NCI-H2107 (cell line): Measurements from ENCODE around the gene KIF26B.

ENCODE experiments used
- DNase-seq: peaks from one replicate; lab custom pipeline; 2025; lab: John Stamatoyannopoulos, UW

The KIF26B gene

DNA sequence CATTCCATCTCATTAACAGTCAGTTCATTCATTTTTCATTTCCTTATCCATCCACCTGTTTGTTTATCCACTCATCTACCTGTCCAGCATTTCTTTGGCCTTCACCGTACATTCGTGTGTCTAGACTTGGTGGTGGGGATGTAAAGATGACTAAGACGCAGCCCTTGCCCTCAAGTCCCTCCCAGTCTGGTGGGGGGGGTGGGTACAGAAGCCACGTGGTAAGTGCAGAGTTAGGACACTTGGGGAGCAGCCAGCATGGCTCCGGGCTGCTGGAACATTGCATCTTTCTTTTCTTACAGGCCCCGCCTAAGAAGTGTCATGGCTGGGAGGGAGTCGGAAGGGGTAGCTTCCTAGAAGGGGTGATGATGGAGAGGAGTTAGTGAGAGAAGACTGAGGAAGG is 17.2 kb downstream of the KIF26B start:
- no peak for DNase-seq

DNA sequence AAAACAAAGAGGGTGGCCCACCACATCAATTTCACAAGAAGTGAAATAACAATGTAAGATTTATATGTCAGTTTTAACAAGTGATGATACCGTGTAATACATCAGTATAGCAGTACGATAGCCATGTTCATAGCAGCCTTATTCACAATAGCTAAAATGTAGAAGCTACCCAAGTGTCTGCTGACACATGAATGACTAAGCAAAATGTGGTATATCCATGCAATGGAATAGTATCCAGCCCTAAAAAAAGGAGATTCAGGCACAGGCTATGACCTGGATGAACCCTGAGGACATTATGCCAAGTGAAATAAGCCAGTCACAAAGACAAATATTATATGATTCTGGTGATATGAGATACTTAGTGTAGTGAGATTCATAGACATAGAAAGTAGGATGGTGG is 18.0 kb downstream of the KIF26B start:
- no peak for DNase-seq

DNA sequence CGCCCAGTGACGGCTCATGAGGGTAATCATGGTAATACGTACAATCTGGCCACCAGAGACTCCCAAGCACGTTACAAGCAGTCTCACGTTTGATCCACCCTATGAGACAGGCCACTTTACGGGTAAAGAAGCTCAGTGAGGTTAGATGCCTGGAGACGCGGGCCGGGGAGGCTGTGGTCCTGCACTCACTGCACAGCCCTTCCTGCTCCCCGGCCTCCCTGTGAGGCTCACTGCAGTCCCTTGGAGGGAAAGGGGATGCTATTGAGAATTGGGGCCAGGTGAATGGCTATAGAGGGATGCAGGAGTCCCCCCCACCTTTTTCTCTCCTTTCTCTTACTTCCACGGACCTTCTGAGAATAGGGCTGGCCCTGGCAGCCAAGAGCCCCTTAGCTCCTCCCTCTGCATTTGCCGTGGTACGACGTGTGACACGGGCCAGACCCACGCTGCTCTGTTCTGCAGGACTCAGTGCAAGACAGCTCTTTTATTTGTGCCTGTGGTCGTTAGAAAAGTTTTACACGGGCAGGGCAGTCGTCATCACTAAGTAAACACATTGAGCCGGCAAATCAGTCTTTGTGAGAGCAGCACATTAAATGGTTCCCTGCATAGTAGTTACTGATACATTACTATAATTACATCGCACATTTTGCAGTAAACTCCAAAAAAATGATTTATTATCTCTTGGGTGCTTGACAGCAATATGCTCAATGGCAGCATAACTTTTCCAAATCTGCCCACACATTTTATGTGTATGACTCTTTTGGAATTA is 18.8 kb downstream of the KIF26B start:
- no peak for DNase-seq

DNA sequence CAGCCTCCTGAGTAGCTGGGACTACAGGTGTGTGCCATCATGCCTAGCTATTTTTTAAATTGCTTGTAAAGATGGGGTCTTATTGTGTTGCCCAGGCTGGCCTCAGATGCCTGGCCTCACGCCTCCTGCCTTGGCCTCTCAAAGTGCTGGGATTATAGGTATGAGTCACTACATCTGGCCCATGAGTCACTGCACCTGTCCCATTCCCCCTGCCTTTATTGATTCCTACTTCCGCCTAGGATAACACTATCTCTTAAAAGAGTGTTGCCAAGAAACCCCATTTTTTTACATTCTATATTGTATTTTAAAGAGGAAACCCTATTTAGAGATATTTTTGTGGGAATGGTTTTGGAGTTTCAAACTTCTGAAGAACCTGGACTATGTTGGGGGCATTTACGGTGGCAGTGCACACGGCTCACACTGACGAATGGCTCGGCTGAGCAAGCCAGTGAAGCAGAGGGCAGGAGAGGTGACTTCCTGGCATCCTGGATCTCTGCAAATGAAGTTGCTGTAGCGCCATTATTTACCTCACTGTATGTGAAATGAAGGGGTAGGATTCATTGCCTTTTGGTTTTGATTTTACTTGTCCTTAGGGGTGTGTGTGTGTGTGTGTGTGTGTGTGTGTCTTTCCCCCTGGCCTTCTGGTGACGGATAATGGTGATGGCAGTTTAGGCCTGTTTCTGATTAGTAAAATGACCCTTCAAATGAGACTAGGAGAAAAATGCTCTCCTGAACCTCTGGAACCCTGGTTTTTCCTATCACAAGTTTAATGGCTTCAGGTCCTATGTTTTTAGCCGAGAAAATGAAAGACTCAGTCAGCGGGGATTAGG is 22.5 kb downstream of the KIF26B start:
- DNase-seq: no peak

DNA sequence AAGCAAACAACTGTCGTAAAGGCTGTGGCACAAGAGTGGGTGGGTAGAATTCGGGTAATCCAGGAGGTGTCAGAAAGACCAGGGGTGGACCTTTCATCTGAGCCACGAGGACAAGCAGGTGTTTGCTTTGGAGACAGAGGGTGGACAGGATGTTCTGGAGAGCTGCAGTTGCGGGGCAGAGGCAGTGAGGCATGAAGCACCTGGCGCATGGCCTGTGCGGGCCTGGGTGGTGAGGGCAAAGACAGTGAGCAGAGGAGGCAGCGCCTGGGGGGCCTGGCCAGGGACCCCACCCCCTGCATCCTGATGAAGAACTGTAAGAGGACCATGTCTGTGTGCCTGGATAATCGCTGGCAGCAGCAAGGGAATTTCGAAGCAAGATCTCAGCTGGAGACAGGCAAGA is 24.9 kb downstream of the KIF26B start:
- no peak for DNase-seq

DNA sequence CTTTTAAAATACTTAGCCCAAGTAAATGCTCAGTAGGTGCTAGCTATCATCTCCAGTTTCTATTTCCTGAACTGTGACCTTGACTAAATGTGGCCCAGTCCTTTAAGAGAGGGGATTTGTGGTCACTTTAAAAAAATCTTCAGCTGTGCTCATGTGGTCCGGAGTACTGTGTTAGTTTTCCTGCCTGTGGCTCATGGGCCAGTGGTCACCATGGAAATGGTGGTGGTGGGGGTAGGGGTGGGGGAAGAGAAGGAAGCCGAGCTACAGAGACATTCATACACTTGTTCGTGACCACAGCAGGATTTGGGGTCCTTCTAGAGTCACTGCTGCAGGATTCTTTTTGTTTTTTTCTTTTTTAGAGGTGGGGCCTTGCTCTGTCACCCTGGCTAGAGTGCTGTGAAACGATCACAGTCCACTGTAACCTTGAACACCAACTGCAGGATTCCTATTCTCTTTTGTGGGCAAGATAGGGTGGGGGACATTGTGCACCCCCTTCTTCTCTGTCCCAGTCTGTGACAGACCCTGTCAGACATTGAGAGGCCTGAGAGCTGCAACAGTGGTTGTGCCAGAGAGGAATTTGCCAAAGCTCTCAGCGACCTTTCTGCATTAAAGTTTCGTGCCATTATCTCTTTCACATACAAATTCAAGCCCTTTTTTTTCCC is 25.8 kb downstream of the KIF26B start:
- DNase-seq: no peak

DNA sequence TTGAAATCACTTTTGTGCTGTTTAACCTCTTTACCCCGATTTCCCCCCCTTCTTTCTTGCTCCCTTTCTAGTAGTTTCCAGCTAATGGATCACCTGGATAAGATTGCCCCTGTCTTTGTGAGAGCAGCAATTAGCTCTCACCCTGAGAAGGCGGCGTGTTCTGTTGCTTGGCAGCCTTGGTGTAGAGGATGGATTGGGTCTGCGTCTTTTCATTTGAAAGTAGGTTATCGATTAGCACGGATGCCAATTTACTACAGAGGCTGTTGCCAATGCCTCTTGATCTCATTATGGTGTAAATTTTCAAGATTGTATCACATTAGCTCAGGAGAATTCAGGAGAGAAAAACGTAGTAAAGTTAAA is 26.4 kb downstream of the KIF26B start:
- no peak for DNase-seq

DNA sequence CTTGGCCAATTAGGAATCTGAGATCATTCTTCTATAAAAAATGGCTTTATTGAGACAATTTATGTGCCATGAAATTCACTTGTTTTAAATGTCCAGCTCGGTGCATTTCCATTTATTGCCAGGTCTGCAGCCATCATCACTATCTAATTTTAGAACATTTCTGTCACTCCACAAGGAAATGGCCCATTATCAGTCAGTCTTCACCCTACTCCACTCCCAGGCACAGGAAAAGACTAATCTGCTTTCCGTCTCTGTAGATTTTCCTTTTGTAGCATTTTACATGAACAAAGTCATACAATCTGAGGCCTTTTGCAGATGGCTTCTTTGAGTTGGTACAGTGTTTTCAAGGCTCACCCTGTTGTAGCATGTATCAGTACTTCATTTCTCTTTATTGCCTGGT is 27.2 kb downstream of the KIF26B start:
- DNase-seq: no peak

DNA sequence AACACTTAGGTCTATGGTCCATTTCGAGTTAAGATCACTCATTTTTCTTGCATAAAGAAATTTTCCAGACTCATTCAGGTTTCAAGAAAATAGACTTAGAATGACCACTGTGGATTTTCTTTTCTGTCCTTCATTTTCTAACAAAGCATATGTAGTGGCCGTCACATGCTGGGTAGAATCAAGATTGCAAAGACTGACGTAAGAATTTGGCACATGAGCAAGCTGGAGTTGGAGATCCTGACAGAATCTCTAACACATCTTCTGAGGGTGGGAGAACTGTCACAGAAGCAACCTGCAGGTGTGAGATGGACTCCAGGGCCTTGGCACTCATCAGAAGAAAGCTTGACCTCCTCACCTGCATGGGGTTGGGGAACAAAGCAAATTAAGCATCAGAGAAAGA is 28.6 kb downstream of the KIF26B start:
- DNase-seq: no peak

DNA sequence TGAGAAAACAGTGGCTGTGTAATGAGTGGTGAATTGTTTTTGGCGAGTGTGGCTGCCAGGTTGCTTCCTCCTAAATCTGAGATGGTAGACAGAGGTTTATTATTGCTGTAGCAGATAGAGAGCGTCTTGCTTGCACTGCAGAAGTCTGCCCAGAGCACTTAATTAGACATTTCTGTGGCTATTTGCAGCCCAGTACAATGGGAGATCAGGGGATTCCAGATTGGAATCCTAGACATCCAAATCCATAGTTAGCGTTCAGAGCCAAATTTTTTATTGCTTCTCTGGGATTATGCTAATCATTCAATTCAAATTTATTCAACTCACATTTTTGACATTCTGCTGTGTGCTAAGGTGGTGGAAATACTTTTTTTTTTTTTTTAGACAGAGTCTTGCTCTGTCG is 30.0 kb downstream of the KIF26B start:
- no peak for DNase-seq

DNA sequence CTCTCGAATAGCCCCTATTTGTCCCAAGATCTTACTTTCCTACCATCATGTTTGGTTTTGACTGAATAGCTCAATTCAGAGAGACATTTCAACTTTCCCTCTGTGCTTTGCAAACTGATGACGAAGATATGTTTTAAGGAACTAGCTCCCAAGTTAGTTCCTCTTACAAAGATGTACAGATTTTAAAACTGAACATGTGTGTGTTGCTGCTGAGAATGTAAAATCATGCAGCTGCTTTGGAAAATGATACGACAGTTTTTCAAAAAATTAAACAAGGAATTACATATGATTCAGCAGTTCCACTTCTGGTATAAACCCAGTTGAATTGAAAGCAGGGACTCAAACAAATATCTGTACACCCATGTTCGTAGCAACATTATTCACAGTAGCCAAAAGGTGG is 33.6 kb downstream of the KIF26B start:
- no peak for DNase-seq

DNA sequence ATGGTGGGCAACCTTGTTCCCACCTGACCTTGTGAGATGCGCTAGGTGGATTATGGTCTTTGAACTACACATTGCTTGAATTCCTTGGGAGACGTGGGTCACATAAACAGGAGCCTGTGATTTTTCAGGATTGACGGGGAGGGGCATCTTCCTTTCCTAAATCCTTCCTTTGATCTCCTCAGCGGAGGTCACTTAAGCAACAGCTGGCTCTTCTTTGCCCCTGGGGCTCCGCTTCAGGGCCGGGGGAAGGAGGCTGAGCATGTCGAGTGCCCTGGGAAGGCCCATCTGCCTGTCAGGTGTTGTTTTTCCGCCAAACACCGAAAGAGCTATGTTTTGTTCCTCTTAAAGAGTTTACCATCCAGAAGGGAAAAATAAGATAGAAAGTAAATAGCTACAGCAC is 40.6 kb downstream of the KIF26B start:
- DNase-seq: no peak

DNA sequence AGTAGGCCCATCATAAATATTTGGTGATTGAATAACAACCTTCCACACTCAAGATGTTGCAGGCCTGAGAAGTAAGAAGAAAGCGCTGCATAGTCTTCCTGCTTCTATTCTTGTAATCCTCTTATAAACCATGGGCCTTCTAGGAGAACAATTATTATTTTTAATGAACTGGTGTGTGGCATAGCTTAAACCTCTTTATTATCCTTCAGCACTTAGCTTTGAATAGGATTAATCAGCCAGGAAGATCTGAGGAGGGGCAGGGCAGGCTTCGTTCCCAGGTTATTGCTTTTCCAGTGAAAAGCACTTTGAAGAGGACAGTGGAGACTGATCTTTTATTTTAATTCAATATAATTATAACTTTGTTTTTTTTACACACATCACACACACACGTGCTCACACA is 42.3 kb downstream of the KIF26B start:
- DNase-seq: no peak

DNA sequence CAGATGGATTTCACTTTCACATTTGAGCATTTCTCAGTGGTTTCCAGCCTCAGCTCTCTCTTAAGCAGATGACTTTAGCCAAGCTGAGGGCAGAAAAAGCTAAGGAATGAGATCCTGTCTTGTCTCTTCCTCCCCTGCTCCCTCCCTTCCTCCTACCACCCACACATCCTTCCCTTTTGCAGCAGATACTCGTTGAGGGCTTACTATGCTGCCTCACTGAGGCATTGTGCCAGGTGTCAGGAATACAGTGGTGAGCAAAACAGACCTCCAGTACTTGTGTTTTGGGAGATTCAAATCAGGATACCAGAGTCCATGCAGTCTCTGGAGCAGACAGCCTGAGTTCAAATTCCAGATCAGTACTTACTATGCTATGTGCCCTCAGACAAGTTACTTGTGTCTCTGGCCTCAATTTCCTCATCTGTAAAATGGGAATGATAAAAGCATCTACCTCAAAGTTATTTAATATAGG is 43.2 kb downstream of the KIF26B start:
- no peak for DNase-seq

DNA sequence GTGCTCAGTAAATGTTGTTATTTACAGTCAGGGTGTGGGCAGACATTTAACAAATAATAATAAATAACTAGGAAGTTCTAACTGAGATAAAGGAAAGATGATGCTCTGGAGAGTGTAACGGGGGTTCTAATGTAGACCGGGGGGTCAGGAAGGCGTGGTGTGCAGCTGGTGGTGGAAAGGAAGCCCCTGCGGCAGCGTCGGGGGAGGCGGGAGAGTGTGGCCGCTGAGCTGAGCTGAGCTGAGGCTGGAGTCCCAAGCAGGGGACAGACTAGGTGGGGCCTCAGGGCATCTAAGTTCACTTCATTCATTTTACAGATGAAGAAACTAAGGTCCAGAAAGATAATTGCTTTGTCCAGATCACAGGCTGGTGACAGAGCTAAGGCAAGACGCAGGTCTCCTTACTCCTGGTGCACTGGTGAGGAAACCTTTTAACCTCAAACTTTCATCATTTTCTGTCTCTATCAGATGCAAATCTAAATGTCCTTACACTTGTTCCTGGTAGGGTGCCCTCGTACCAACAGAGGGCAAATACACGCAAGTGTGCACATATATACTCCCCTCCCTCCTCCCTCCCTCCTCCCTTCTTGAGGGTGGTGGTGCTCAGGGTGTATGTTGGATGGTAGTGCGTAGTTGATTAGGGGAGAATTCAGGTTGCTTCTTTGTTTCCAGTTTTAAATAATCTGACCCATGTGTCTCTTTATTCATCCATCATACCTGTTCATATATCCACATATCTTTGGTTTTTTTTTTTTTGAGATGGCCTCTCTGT is 44.1 kb downstream of the KIF26B start:
- DNase-seq: no peak

DNA sequence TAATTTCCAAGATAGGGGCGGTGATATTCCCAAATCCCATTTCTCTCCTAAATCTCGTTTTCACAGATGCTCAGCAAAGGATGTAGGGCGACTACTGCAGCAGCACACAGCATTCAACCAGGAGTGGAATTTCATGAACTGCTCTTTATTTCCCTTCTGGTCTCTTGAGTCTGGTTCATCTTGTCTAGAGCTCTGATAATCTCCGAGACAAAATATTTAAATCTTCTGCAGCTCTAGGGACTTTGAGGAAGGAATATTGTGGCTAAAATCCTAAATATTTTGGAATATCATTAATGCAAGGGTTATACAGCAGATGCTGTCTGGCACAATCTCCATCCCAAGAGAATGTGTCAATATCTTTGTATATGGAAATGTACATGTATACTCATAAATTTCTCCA is 45.4 kb downstream of the KIF26B start:
- no peak for DNase-seq

DNA sequence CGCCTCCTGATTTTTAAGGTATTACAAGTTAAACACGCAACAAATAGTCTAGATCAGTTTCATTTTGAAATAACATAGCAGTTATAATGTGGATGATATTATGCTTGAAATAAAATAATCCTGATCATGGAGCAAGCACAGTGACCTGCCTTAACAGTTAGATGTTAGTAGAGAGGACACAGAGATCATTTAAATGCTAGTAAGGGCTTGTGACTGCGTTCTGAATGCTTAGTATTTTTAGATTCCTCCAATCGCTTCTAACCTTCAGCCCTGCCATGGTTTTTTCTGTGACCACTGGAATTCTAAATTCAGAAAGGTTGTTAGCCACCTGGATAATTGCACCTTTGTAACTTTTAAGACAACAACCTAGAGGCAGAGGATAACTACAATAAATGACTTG is 46.4 kb downstream of the KIF26B start:
- DNase-seq: no peak

DNA sequence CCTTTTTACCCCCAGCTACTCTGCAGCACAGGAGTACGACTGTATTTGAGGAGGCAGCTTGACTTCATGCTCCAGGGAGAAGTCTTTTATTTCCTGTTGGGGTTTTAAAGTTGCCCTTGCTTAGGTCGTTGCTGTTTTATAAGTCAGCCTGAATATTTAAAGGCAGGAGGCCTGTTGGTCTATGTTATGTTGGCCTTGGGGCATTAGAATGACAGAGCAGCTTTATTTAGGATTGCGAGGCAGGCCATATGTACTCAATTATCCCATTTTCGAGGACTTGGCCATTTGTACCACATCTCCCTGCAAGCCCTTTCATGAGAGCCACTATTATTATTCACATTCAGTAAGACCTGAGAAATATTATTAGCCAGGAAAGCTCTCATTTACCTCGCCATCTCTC is 47.0 kb downstream of the KIF26B start:
- no peak for DNase-seq

DNA sequence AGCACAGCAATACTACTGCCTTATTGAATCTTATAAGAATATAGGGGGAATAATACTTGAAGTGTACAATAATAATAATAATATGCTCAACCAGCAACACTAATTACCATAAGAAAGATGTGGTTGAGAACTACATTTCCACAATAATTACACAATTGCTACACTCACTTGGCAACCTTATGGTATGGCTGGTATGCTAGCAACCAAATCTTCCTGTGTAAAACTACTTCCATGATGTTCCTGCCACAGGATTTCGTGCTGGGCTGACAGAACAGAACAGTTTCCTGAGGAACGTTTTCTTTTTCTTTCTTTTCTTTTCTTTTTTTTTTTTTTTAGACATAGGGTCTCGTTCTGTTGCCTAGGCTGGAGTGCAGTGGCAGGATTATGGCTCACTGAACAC is 50.6 kb downstream of the KIF26B start:
- DNase-seq: no peak

DNA sequence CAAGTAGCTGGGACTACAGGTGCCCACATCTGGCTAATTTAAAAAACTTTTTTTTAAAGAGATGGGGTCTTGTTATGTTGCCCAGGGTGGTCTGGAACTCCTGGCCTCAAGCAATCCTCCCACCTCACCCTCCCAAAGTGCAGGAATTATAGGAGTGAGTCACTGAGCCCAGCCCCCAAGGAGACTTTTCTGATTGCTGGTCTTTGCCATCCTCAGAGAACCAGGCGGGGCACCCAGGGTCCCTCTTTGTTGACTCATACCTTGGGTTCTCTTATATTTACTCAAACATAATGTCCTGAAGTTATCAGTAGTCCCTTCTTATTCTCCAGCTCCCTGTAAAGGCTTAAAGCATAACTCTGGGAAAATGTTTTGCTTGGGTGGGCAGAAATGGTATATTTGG is 51.1 kb downstream of the KIF26B start:
- DNase-seq: no peak

DNA sequence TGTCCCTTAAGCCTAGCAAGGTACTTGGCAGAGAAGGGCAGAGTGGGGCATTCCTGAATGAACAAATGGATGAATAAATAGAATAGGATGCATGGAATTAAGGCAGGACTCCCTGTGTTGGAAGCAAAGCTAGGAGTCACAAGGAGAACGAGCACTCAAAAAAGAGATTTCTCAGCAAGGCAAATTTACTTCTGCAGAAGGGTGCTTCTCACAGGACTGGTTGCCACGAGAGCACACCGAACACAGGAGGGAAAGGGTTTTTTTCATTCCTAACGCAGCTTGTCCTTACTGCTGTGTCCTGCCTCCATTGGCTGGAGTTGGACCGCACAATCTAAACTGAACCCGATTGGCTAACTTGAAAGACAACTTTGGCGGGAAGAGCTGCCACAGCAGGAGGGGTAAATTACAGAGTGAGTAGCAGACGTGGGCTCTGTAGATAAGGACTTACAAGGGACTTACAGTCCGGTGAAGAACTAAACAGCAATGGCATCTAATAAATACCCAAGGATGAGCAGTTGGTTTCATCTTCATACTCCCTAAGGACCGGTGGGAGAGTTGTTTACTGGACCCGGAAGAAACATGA is 52.4 kb downstream of the KIF26B start:
- DNase-seq: no peak

DNA sequence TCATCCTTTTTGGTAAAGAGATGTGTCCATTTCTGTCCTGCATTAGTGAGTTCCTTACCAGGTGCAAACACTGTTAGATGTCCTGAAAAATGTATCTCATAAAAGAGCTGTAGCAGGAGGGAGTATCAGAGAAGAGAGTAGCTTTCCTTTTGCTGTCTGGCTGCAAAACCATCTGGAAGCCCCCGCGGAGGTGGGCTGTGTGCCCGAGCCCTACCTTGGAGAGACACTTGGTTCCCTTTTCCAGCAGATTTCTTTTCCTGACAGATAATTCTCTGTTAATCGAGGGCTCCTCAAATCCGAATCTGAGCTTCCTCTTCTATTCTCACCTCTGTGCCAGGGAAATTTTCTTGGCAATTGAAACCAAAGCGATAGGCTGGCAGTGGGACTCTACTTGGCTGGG is 53.0 kb downstream of the KIF26B start:
- DNase-seq: no peak
